Right ventricle myocardium superior (tissue), 1 donor: ENCODE measurements around the gene IBA57. TPM values are rescaled to one million over a fixed set of nuclear protein-coding genes. Genes with fewer than 3 reads are reported as not detected.
A peak's percentile ranks its signal among the peaks of the same experiment; 100 is the strongest.
"Not testable (repeated sequence)": the region's sequence is repeated elsewhere in the genome, so short reads cannot be mapped to it uniquely, and the experiment has no call there.

Experiments
- ATAC-seq: fragments of 200-7000 bp; cut with Tn5 transposase; one replicate; pipeline ENCODE4 v1.9.1; 2020; ENCODE audit warnings: mild to moderate bottlenecking; ENCODE audit not compliant: poor library complexity
- DNase-seq: peaks from one replicate; pipeline ENCODE4 v3.0.0-alpha.2; 2020
- intact Hi-C: fragments of 100-400 bp; cut with DNase I; formaldehyde crosslinking; loops from one replicate; pipeline ENCODE4 v1.11.2; 2022
- total RNA-seq: library from RNA; stranded (reverse); fragmentation: NEBNext Ultra II Directional; extraction: Animal tissue kit (Norgen Biotek cat#: 25700); gene quantifications from one replicate; pipeline ENCODE4 v1.2.1, GENCODE V29; 2021
- donor health status: DM: no; HTN: yes; CAD: no; lungs with severe emphysema.

Gene IBA57
- total RNA-seq, 1 donor from 2014 or later = 14.8 TPM

GRCh38 chr1:228178737-228179684, 13.4 kb downstream of the IBA57 start:
- ATAC-seq = no peak
- intact Hi-C loops = no loop called here

GRCh38 chr1:228180271-228180958, 14.8 kb downstream of the IBA57 start:
- intact Hi-C loops = no loop called here
- ATAC-seq (no peak), DNase-seq (no peak)

More at GRCh38 chr1:228178737-228179684, 13.4 kb downstream of the IBA57 start:
- DNase-seq = no peak

- DNase-seq (no peak), ATAC-seq (no peak)
- intact Hi-C loops = no loop called here
Measured at GRCh38 chr1:228180959-228181644, 15.5 kb downstream of the IBA57 start.

GRCh38 chr1:228181645-228182034, 16.0 kb downstream of the IBA57 start:
- peak; percentile 20 for ATAC-seq
- no peak for DNase-seq
- intact Hi-C loops = no loop called here

GRCh38 chr1:228182296-228183030, 16.9 kb downstream of the IBA57 start:
- no peak for ATAC-seq
- intact Hi-C loops = no loop called here
- no peak for DNase-seq

GRCh38 chr1:228184152-228184551, 18.5 kb downstream of the IBA57 start:
- ATAC-seq = no peak
- intact Hi-C loops = no loop called here
- DNase-seq = no peak

GRCh38 chr1:228185641-228185965, 20.0 kb downstream of the IBA57 start:
- intact Hi-C loops = no loop called here
- no peak for DNase-seq
- no peak for ATAC-seq

GRCh38 chr1:228188249-228188648, 22.6 kb downstream of the IBA57 start:
- DNase-seq, ATAC-seq, intact Hi-C loops: not testable (repeated sequence)

- DNase-seq = no peak
- intact Hi-C loops = no loop called here
- no peak for ATAC-seq
Measured at GRCh38 chr1:228190182-228190581, 24.6 kb downstream of the IBA57 start.

- intact Hi-C loops = no loop called here
- ATAC-seq (no peak), DNase-seq (no peak)
Measured at GRCh38 chr1:228190778-228191177, 25.2 kb downstream of the IBA57 start.

- DNase-seq (no peak), ATAC-seq (no peak)
- intact Hi-C loops = no loop called here
Measured at GRCh38 chr1:228194436-228194835, 28.8 kb downstream of the IBA57 start.

GRCh38 chr1:228194921-228195812, 29.6 kb downstream of the IBA57 start:
- ATAC-seq = no peak
- intact Hi-C loops = no loop called here
- DNase-seq = no peak

GRCh38 chr1:228197555-228198147, 32.0 kb downstream of the IBA57 start:
- ATAC-seq (peak; percentile 91), DNase-seq (no peak)
- intact Hi-C loops = no loop called here

GRCh38 chr1:228198977-228199590, 33.5 kb downstream of the IBA57 start:
- intact Hi-C loops = no loop called here
- no peak for ATAC-seq
- DNase-seq = no peak

GRCh38 chr1:228204958-228205357, 39.4 kb downstream of the IBA57 start:
- intact Hi-C loops = no loop called here
- ATAC-seq = no peak
- no peak for DNase-seq

GRCh38 chr1:228205526-228206436, 40.2 kb downstream of the IBA57 start:
- ATAC-seq = no peak
- no peak for DNase-seq
- intact Hi-C loops = no loop called here
